Endothelial cell of umbilical vein (primary cell): ENCODE data around the gene WDPCP. TPM values are rescaled to one million over a fixed set of nuclear protein-coding genes. Genes with fewer than 3 reads are reported as not detected.

Experiments
- BruUV-seq: library from RNA; stranded (reverse); fragments of 400-500 nt; replicated peaks from 2 replicates; lab custom pipeline; 2021; lab: Mats Ljungman, UMichigan
- CTCF ChIA-PET: fragments of 300-600, 350-600 bp; sonication (Branson Sonifier 250); formaldehyde crosslinking; loops from one replicate; lab custom pipeline; 2021; ENCODE audit warnings: antibody characterized with exemption, inconsistent platforms; lab: Charles Lee
- POLR2A ChIA-PET: fragments of 300-600, 350-600 bp; sonication (Branson Sonifier 250); formaldehyde crosslinking; loops from one replicate; lab custom pipeline; 2021; ENCODE audit warnings: antibody characterized with exemption, inconsistent platforms; lab: Charles Lee
- DNase-seq: peaks from one replicate; pipeline ENCODE4 v3.0.0-alpha.2; 2011; ENCODE audit warnings: low read depth, low spot score
- FAIRE-seq: peaks from 2 replicates; lab custom pipeline; 2011; peaks lifted over from hg19 to GRCh38; lab: Jason Lieb, UNC
- H2AFZ ChIP-seq: 2 replicates; pipeline ENCODE4 v1.6.0; 2012; ENCODE audit warnings: low read depth, low read length, control low read depth, inconsistent platforms
- H3K27ac ChIP-seq: 2 replicates; pipeline ENCODE4 v1.5.1; 2011; ENCODE audit warnings: low read depth, mild to moderate bottlenecking, control low read depth, low read length, moderate library complexity; ENCODE audit not compliant: insufficient read depth
- H3K27me3 ChIP-seq, 2 experiments: 2 replicates each; pipeline versions ENCODE4 v1.6.0 to v1.6.1; 2011; ENCODE audit warnings: low read length in 2 of 2, mixed read lengths in 1 of 2; ENCODE audit not compliant: control insufficient read depth in 2 of 2, insufficient read depth in 2 of 2
- H3K36me3 ChIP-seq, 2 experiments: 2 replicates in 1 of 2; 3 replicates in 1 of 2; pipeline ENCODE4 v1.5.1; 2011; ENCODE audit warnings: low read length in 2 of 2, mild to moderate bottlenecking in 1 of 2, moderate library complexity in 1 of 2; ENCODE audit not compliant: control insufficient read depth in 2 of 2, insufficient read depth in 2 of 2; ENCODE audit errors: extremely low read depth in 1 of 2
- H3K4me1 ChIP-seq: 3 replicates; pipeline ENCODE4 v1.5.1; 2011; ENCODE audit warnings: mild to moderate bottlenecking, low read length; ENCODE audit not compliant: control insufficient read depth, insufficient read depth; ENCODE audit errors: extremely low read depth
- H3K4me2 ChIP-seq: 2 replicates; pipeline ENCODE4 v1.6.1; 2011; ENCODE audit warnings: low read length, control low read depth, mixed read lengths; ENCODE audit not compliant: insufficient read depth
- H3K4me3 ChIP-seq, 3 experiments: fragments of 200-600 bp in 1 of 3; sonication (generic), shearing (Covaris generic) in 1 of 3; replicated peaks in 1 of 3; 2 replicates each; pipeline ENCODE4 v1.5.1; 2011 to 2016; ENCODE audit warnings: control low read depth in 3 of 3, low read length in 3 of 3, mild to moderate bottlenecking in 2 of 3, inconsistent platforms in 1 of 3, low read depth in 1 of 3, moderate library complexity in 1 of 3; ENCODE audit not compliant: insufficient read depth in 1 of 3
- H3K79me2 ChIP-seq: 2 replicates; pipeline ENCODE4 v1.6.0; 2012; ENCODE audit warnings: low read length, inconsistent platforms; ENCODE audit not compliant: control insufficient read depth, insufficient read depth
- H3K9ac ChIP-seq: replicated peaks from 2 replicates; pipeline ENCODE3; 2011; ENCODE audit warnings: low read length, control low read depth; ENCODE audit not compliant: insufficient read depth; ENCODE audit errors: extremely low read depth
- H3K9me1 ChIP-seq: replicated peaks from 3 replicates; pipeline ENCODE4 v1.6.0; 2011; ENCODE audit warnings: mild to moderate bottlenecking, low read length; ENCODE audit not compliant: control insufficient read depth, insufficient read depth; ENCODE audit errors: extremely low read depth
- H3K9me3 ChIP-seq: replicated peaks from 2 replicates; pipeline ENCODE4 v1.5.1; 2012; ENCODE audit warnings: low read length, inconsistent platforms; ENCODE audit not compliant: control insufficient read depth, insufficient read depth
- H4K20me1 ChIP-seq: replicated peaks from 2 replicates; pipeline ENCODE3; 2011; ENCODE audit warnings: mild to moderate bottlenecking, low read length; ENCODE audit not compliant: control insufficient read depth, insufficient read depth; ENCODE audit errors: extremely low read depth
- CTCF ChIP-seq, 2 donors: IDR thresholded peaks; 1 replicate in 1 of 2; 2 replicates in 1 of 2; pipeline ENCODE4 v1.5.1; 2011; ENCODE audit warnings: low read length in 2 of 2, mild to moderate bottlenecking in 2 of 2, moderate library complexity in 2 of 2, control low read depth in 1 of 2, inconsistent platforms in 1 of 2, low read depth in 1 of 2; ENCODE audit not compliant: insufficient read depth in 1 of 2; ENCODE audit errors: extremely low read depth in 1 of 2
- EZH2 ChIP-seq: IDR thresholded peaks from 2 replicates; pipeline ENCODE4 v1.6.1; 2012; ENCODE audit warnings: borderline replicate concordance, low read depth, mild to moderate bottlenecking, moderate library complexity, low read length, inconsistent platforms; ENCODE audit not compliant: severe bottlenecking
- FOS ChIP-seq: IDR thresholded peaks from 2 replicates; pipeline ENCODE4 v1.6.1; 2011; ENCODE audit warnings: mild to moderate bottlenecking, low read length, moderate library complexity, borderline replicate concordance; ENCODE audit not compliant: insufficient read depth
- GATA2 ChIP-seq: IDR thresholded peaks from 2 replicates; pipeline ENCODE4 v1.7.0; 2011; ENCODE audit warnings: low read depth, mild to moderate bottlenecking, moderate library complexity, mixed read lengths, low read length; ENCODE audit not compliant: insufficient read length, insufficient read depth
- JUN ChIP-seq: IDR thresholded peaks from 2 replicates; pipeline ENCODE4 v1.6.1; 2011; ENCODE audit warnings: borderline replicate concordance, low read depth; ENCODE audit not compliant: insufficient read length, insufficient read depth
- MAX ChIP-seq: IDR thresholded peaks from 2 replicates; pipeline ENCODE4 v1.6.1; 2011; ENCODE audit not compliant: insufficient read depth, insufficient read length
- MYC ChIP-seq: IDR thresholded peaks from one replicate; pipeline ENCODE4 v1.6.1; 2011; ENCODE audit warnings: mild to moderate bottlenecking, low read depth, low read length
- POLR2A ChIP-seq: IDR thresholded peaks from 2 replicates; pipeline ENCODE4 v1.6.1; 2012; ENCODE audit warnings: low read depth, mild to moderate bottlenecking, control low read depth, low read length
- POLR2AphosphoS5 ChIP-seq: IDR thresholded peaks from 2 replicates; pipeline ENCODE4 v1.6.1; 2012; ENCODE audit warnings: low read depth, mild to moderate bottlenecking, control low read depth, low read length, moderate library complexity; ENCODE audit not compliant: insufficient read depth
- dilution Hi-C: fragments of 300-500 bp; cut with MboI; formaldehyde crosslinking; loops from one replicate; pipeline ENCODE4 v1.15.0; 2019; ENCODE audit warnings: low sequenced_read_pairs; ENCODE audit not compliant: extremely low pct_ligation_motif_present
- intact Hi-C: fragments of 100-400 bp; cut with micrococcal nuclease; formaldehyde crosslinking; loops from one replicate; pipeline ENCODE4 v1.10.0; 2022
- polyA plus RNA-seq, 4 experiments: library from polyadenylated mRNA; depleted of rRNA in 3 of 4; stranded (reverse) in 3 of 4; unstranded in 1 of 4; fragments of >200 nt; gene quantifications; 2 replicates each; pipeline versions ENCODE4 v1.2.1 to v1.2.3, GENCODE V29; 2011 to 2012; ENCODE audit warnings: missing spikeins in 1 of 4
- total RNA-seq: library from RNA; stranded (reverse); gene quantifications from 2 replicates; pipeline ENCODE4 v1.2.3, GENCODE V29; 2021

WDPCP gene
- total and polyA plus RNA-seq, 2 donors (not counting 3 experiments of a cell fraction or from before 2014, with no cell fraction given): 4.0 to 8.8 TPM

GRCh38 chr2:63073994-63074393 is 514.3 kb downstream of the WDPCP start:
- Histone ChIP-seq H3K4me1 (no peaks in the 10 kb centered on the region), H3K27me3 (peaks cover 7 to 12% of the 10 kb centered on the region in 2 experiments), H3K9me1 (no peaks in the 10 kb centered on the region), H3K79me2 (no peaks in the 10 kb centered on the region), H3K27ac (no peak overlapping the region), H2AFZ (no peak overlapping the region), H3K9me3 (no peaks in the 10 kb centered on the region), H3K4me3 (no peak overlapping the region), H3K9ac (no peak overlapping the region), H3K4me2 (no peak overlapping the region), H4K20me1 (no peaks in the 10 kb centered on the region), H3K36me3 (no peaks in the 10 kb centered on the region)
- ChIA-PET POLR2A (no interaction called here), CTCF (no interaction called here)
- dilution Hi-C loops (no loop called here), intact Hi-C loops (no loop called here)
- FAIRE-seq: no peak
- TF ChIP-seq JUN (no peak), MAX (no peak), FOS (no peak), CTCF (IDR thresholded peaks at IDR 0.05; ENCODE audit: extremely low read depth in 1 of 2, insufficient read depth in 1 of 2, low read depth in 1 of 2, low read length in 2 of 2) (no peak), MYC (no peak), POLR2A (no peak), POLR2AphosphoS5 (no peak), EZH2 (no peak), GATA2 (no peak)
- DNase-seq: no peak
- no TSS peak for BruUV-seq
